GM21367 (cell line): ENCODE data around the gene HBP1.

Experiments used
- ATAC-seq: cut with Tn5 transposase; IDR thresholded peaks from one replicate; pipeline ENCODE4 v1.9.1; 2021; ENCODE audit not compliant: unreplicated experiment

The HBP1 gene

GRCh38 chr7:107180378-107180777 lies 11.6 kb downstream of the HBP1 start:
- ATAC-seq: no peak

- ATAC-seq: no peak
These were observed 12.4 kb downstream of the HBP1 start for GRCh38 chr7:107181172-107181571.

- ATAC-seq: no peak
These were observed 16.9 kb downstream of the HBP1 start for GRCh38 chr7:107185716-107186115.

GRCh38 chr7:107186240-107186639 lies 17.4 kb downstream of the HBP1 start:
- ATAC-seq: no peak

- ATAC-seq: no peak
These were observed 19.0 kb downstream of the HBP1 start for GRCh38 chr7:107187774-107188173.

GRCh38 chr7:107190090-107190489 lies 21.3 kb downstream of the HBP1 start:
- no peak for ATAC-seq

- no peak for ATAC-seq
These were observed 25.2 kb downstream of the HBP1 start for GRCh38 chr7:107194052-107194451.

- ATAC-seq: no peak
These were observed 28.2 kb downstream of the HBP1 start for GRCh38 chr7:107196834-107197610.

GRCh38 chr7:107201795-107202450 lies 33.1 kb downstream of the HBP1 start:
- no peak for ATAC-seq

GRCh38 chr7:107203607-107204006 lies 34.8 kb downstream of the HBP1 start:
- no peak for ATAC-seq

- ATAC-seq: no peak
These were observed 37.3 kb downstream of the HBP1 start for GRCh38 chr7:107206136-107206535.

- ATAC-seq: no peak
These were observed 37.9 kb downstream of the HBP1 start for GRCh38 chr7:107206706-107207105.

GRCh38 chr7:107207459-107207858 lies 38.7 kb downstream of the HBP1 start:
- no peak for ATAC-seq

- no peak for ATAC-seq
These were observed 39.3 kb downstream of the HBP1 start for GRCh38 chr7:107208024-107208521.

- no peak for ATAC-seq
These were observed 39.8 kb downstream of the HBP1 start for GRCh38 chr7:107208563-107208962.

GRCh38 chr7:107209565-107209964 lies 40.8 kb downstream of the HBP1 start:
- no peak for ATAC-seq

- ATAC-seq: no peak
These were observed 41.6 kb downstream of the HBP1 start for GRCh38 chr7:107210400-107210799.

- ATAC-seq: no peak
These were observed 43.9 kb downstream of the HBP1 start for GRCh38 chr7:107212725-107213124.

- no peak for ATAC-seq
These were observed 44.5 kb downstream of the HBP1 start for GRCh38 chr7:107213193-107213788.

- no peak for ATAC-seq
These were observed 45.1 kb downstream of the HBP1 start for GRCh38 chr7:107213945-107214344.

GRCh38 chr7:107219563-107220244 lies 50.9 kb downstream of the HBP1 start:
- no peak for ATAC-seq
